ENCODE data around the gene SSH3. TPM values are rescaled to one million over a fixed set of nuclear protein-coding genes. Genes with fewer than 3 reads are reported as not detected.

Gene SSH3
- total RNA-seq, 6 donors from 2014 or later, result 35.9 to 99.2 (median 53.8) TPM

DNA sequence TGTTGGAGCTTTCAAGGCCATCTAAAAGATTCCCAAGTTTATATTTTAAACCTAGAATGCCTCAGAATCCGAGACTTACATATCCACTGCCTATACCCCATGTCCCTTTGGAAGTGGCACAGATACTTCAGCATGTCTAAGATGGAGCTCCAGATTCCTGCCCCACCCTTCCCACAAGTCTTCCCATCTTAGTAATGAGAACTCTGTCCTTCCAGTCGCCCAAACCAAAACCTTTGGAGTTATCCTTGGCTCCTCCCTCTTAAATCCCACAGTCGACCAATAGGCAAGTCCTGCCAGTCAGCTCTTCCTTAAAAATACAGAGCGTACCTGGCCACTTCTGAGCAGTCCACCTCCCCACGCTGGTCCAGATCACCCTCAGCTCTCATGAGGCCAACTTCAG is 45.7 kb downstream of the SSH3 start:
- no peak for DNase-seq

DNA sequence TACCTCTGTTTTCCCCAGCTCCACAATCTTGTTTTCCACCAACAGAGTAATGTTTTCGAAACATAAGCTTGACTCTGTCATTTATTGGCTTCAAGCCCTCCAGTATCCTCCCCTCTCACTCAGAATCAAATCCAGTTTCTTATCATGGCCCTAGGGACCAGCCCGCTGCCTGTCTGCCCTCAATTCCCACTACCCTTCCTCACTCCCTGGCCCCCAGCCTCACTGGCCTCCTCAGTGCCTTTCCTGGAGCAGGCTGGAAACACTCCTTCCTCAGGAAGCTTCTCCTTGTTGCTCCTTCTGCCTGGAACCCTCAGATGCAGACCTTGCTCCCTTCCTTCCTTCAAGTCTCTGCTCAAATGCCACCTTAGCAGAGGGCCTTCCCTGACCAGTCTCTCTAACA is 46.1 kb downstream of the SSH3 start:
- 91 to 92% methylated on average over 2 of the region's 2 CpGs for WGBS, 2 donors
- ATAC-seq (ENCODE audit: low FRiP score in 2 of 2), result no peak
- TF ChIP-seq, protein P1, sequence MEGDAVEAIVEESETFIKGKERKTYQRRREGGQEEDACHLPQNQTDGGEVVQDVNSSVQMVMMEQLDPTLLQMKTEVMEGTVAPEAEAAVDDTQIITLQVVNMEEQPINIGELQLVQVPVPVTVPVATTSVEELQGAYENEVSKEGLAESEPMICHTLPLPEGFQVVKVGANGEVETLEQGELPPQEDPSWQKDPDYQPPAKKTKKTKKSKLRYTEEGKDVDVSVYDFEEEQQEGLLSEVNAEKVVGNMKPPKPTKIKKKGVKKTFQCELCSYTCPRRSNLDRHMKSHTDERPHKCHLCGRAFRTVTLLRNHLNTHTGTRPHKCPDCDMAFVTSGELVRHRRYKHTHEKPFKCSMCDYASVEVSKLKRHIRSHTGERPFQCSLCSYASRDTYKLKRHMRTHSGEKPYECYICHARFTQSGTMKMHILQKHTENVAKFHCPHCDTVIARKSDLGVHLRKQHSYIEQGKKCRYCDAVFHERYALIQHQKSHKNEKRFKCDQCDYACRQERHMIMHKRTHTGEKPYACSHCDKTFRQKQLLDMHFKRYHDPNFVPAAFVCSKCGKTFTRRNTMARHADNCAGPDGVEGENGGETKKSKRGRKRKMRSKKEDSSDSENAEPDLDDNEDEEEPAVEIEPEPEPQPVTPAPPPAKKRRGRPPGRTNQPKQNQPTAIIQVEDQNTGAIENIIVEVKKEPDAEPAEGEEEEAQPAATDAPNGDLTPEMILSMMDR (IDR thresholded peaks at IDR 0.05), result no peak
- no peak for TF ChIP-seq POLR2A (IDR thresholded peaks at IDR 0.05)
- no peak for TF ChIP-seq EP300 (IDR thresholded peaks at IDR 0.05)
- TF ChIP-seq POLR2AphosphoS5 (IDR thresholded peaks at IDR 0.05), result no peak
- Histone ChIP-seq H3K27ac (peak overlapping the region in 1 of 4 donors; percentile 9), H3K27me3 (no peaks in the 10 kb centered on the region), H3K9me3 (no peaks in the 10 kb centered on the region), H3K4me3 (no peak overlapping the region), H3K36me3 (no peaks in the 10 kb centered on the region), H3K4me1 (peaks cover 30 to 53% (median 43%) of the 10 kb centered on the region in 4 donors)
- DNase-seq, result no peak

More for the DNA sequence above, 45.7 kb downstream of the SSH3 start:
- 79 to 83% methylated on average over 5 of the region's 5 CpGs for WGBS, 2 donors
- H3K36me3 ChIP-seq, result no peaks in the 10 kb centered on the region
- no peaks in the 10 kb centered on the region for H3K27me3 ChIP-seq
- ATAC-seq (ENCODE audit: low FRiP score in 2 of 2), result no peak
- peak overlapping the region in 1 of 4 donors; percentile 9 for H3K27ac ChIP-seq
- H3K4me1 ChIP-seq, result peaks cover 25 to 49% (median 38%) of the 10 kb centered on the region in 4 donors
- no peak overlapping the region for H3K4me3 ChIP-seq
- no peaks in the 10 kb centered on the region for H3K9me3 ChIP-seq
- TF ChIP-seq POLR2AphosphoS5 (IDR thresholded peaks at IDR 0.05), result no peak
- TF ChIP-seq, protein P1 (IDR thresholded peaks at IDR 0.05), result no peak
- TF ChIP-seq POLR2A (IDR thresholded peaks at IDR 0.05), result no peak
- TF ChIP-seq EP300 (IDR thresholded peaks at IDR 0.05), result no peak

DNA sequence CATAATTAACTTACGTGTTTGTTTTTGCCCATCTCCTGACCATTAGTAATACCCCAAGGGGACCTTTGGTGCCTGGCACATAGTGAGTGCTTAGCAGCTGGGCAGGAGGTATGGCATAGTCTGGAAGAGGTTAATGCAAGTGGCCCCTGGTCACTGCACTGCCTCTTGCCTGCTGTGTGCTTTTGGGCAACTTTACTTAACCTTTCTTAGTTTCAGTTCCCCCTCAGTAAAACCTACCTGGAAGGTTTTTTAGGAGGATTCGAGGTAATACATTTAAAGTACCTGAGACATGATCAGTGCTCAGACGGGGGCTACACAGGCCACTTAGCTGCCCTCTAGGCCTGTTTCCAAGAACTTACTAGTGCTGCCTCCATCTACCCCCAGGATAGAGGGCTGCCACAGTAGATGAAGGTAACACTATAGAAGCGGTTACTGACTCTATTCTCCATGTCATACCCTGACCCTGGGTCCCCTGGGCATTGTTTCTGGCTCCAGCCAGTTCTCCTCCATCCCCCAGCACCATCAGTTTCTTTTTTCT is 46.7 kb downstream of the SSH3 start:
- DNase-seq (no peak), ATAC-seq (ENCODE audit: low FRiP score in 2 of 2) (no peak)
- peak overlapping the region in 1 of 4 donors; percentile 9 for H3K27ac ChIP-seq
- no peaks in the 10 kb centered on the region for H3K27me3 ChIP-seq
- TF ChIP-seq, protein P1 (IDR thresholded peaks at IDR 0.05), result no peak
- no peak for TF ChIP-seq POLR2AphosphoS5 (IDR thresholded peaks at IDR 0.05)
- no peak for TF ChIP-seq EP300 (IDR thresholded peaks at IDR 0.05)
- TF ChIP-seq POLR2A (IDR thresholded peaks at IDR 0.05), result no peak
- peaks cover 35 to 58% (median 48%) of the 10 kb centered on the region in 4 donors for H3K4me1 ChIP-seq
- H3K4me3 ChIP-seq, result no peak overlapping the region
- 87 to 94% methylated on average over 4 of the region's 4 CpGs for WGBS, 2 donors
- no peaks in the 10 kb centered on the region for H3K36me3 ChIP-seq
- no peaks in the 10 kb centered on the region for H3K9me3 ChIP-seq

DNA sequence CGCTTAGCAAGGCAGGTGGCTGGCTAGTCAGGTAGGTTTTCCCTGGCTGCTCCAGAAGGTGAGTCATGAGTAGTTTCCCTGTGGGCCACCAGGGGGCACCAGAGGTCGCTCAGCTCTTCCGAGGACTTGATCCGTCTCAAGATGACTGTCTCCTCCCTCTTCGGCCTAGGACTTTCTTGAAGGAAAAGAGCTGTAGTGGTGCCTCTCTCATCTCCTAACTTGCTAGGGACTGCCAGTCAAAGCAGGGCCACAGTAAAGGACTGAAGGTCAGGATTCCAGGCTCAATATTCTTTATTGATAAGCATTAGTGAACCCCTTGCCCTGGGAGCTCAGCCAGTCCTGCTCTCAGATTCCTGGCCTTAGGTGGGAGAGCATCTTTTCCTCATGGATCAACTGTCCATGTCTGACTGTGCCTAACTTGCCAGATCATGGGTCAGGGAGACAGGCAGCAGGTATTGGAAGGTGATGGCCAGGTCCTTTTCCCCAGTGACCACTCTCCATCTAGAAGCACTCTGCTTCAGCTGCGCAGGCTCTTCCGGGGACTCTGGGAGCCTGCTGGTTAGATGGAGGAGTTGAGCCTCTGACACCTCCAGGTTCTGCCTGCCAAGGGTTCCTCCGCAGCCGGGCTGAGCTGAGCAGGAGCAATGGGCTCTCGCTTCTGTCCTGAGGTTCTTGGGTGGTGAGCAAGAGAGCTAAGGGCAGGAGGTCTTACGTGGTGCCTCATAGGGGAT is 48.1 kb downstream of the SSH3 start:
- ATAC-seq (ENCODE audit: low FRiP score in 2 of 2) (peak; percentile 21 to 48), DNase-seq (peak in 1 of 2 donors; percentile 70)
- Histone ChIP-seq H3K4me3 (peak overlapping the region in 1 of 4 donors; percentile 9), H3K9me3 (no peaks in the 10 kb centered on the region), H3K27ac (peak overlapping the region; percentile 97 to 100 (median 98)), H3K27me3 (no peaks in the 10 kb centered on the region), H3K36me3 (no peaks in the 10 kb centered on the region), H3K4me1 (peaks cover 47 to 60% (median 55%) of the 10 kb centered on the region in 4 donors)
- TF ChIP-seq, protein P1 (IDR thresholded peaks at IDR 0.05), result peak; percentile 87 to 94 (median 90)
- no peak for TF ChIP-seq POLR2A (IDR thresholded peaks at IDR 0.05)
- 51 to 100% methylated on average over 4 to 11 of the region's 11 CpGs for WGBS, 2 donors

Data from upper lobe of left lung (tissue), 6 donors.